GM21825 (cell line): ENCODE results near the gene PIGBOS1.
"Not testable (repeated sequence)": the region's sequence is repeated elsewhere in the genome, so short reads cannot be mapped to it uniquely, and the experiment has no call there.

ENCODE experiments used
- ATAC-seq: cut with Tn5 transposase; IDR thresholded peaks from one replicate; pipeline ENCODE4 v1.9.1; 2021; ENCODE audit warnings: mild to moderate bottlenecking, moderate library complexity; ENCODE audit not compliant: unreplicated experiment

PIGBOS1 gene

DNA sequence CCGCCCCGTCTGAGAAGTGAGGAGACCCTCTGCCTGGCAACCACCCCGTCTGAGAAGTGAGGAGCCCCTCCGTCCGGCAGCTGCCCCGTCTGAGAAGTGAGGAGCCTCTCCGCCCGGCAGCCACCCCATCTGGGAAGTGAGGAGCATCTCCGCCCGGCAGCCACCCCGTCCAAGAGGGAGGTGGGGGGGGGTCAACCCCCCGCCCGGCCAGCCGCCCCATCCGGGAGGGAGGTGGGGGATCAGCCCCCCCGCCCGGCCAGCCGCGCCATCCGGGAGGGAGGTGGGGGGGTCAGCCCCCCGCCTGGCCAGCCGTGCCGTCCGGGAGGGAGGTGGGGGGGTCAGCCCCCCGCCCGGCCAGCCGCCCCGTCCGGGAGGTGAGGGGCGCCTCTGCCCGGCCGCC is 16.1 kb downstream of the PIGBOS1 start:
- ATAC-seq = not testable (repeated sequence)

DNA sequence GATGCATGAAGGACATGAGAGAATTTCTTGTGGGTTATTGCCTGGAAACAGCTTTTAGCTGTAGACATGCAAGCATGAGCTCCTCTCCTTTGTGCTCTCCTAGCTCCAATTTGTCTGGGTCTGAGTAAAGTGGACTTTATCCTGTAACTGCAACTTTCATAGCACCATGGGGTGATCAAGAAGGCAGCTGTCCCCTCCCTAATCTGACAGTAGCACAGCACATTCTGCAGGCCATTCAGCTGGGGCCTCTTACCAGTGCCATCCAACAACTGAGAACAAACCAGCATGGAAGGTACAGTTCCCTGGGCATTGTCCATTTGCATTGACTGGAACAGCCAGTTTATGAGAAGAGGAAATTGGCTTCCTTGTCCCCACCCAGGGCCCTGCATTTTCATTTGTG is 21.6 kb downstream of the PIGBOS1 start:
- no peak for ATAC-seq

DNA sequence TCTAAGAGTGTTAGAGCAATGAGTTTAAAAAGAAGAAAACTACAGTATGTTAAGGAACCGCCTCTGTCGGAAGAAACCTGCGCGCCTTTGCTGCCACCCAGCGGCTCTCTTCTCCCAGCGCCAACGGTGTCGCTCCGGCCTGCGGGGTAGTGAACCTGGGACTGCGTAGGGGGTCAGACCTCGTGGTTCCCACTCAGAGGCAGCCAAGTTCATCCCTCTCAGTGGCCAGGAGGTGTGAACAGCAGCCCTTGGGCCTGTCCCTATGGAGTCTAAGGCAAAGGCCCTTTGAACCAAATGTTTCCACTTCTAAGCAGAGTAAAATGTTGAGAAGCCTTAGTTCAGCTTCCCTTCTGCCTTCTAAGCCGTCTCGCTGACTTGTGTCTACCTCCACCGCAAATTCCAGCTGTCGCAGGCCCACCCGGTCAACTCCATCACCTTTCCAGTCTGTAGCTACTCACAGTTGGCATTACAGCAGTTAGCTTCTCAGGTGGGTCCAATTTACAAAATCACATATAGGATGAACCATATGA is 28.3 kb downstream of the PIGBOS1 start:
- ATAC-seq = peak; percentile 70

DNA sequence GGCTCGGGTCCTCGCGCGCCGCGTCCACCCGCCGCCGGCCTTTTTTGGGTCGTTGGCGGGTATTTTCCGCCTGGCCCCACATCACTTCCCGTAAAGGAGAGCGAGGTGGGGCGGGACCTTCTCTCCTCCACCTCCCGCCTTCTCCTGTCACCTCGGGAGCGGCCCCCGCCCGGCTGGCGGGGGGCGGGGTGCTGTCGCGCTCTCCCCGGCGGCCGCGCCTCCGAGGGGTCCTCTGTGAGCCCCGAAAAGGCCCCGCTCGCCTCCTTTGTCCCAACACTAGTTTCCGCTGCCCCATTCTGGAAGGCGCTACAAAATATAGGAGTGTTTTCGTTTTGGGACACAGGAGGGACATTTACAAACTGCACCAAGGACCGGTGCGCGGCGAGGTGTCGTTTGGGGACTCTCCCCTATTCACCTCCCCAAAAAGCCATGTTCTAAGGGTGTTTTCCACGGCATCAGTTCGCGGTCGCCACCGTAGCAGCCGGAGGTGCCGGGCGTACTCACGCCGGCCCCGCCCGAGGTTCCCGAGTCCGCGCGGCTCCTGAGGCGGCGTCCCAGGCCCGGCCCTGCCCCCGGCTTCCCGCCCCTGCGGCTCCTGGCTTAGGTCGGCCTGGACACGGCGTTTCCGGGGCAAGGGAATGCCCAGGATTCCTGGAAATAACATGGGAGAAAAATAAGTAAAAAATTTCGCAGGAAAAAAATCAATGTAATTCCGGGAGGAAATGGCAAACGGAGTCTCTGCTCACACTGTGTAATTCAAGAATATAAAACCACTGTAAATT is 29.0 kb downstream of the PIGBOS1 start, which contains the start of gene RAB27A:
Gene RAB27A, minus strand, starts transcription at position 68 of the 782 bp plus-strand sequence. CDS start 54,879 bp downstream, outside the sequence.
- peak; percentile 65 for ATAC-seq

DNA sequence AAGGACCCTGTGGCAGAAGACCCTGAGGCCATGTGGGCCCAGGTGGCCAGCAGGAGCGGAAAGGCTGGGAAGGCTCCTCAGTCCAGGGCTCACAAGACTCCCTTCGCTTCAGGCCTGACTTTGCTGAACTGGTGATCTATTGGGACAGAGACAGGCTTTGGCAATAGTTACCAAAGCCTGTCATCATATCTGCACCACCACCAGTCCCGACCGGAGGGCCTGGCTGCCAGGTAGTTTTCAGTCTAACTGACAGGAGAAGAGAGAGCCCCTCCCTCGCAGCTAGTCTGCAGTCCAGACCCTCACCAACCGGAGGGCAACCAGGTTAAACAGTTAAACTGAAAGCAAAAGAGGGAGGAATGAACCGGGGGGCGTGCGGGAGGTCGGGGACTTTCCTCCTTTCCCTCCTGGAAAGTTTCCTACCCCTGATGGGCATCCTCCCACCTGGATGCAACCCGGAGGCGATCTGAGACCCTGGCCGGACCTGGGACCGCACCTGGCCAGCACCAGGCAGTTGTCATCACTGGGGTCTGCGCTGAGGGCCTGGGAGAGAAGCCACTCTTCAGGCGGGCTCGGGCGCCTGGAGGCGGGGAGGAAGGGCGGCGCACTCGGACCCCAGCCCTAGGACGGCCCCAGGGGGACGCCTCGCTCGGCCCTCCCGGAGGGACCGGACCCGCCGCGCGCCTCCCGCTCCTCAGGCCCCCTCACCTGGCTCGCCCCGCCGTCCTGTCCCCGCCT is 29.7 kb downstream of the PIGBOS1 start:
- peak; percentile 34 for ATAC-seq

DNA sequence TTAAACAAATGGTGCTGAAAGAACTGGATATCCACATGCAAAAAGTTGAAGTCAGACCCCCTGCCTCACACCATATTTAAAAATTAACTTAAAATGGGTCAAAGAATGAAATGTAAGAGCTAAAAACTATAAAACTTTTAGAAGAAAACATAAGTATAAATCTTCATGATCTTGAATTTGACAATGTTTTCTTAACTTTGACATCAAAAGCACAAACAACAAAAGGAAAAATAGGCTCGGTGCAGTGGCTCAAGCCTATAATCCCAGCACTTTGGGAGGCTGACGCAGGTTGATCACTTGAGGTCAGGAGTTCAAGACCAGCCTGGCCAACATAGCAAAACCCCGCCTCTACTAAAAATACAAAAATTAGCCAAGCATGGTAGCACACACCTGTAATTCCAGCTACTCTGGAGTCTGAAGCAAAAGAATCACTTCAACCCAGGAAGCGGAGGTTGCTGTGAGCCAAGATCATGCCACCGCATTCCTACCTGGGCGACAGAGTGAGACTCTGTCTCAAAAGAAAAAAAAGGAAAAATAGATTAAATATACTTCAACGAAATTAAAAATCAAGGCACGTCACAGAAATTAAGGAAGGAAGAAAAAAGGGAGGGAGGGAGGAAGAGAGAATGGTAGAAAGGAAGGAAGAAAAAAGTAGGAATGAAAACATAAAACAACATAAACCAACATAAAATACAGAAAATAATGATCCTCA is 30.8 kb downstream of the PIGBOS1 start:
- no peak for ATAC-seq

DNA sequence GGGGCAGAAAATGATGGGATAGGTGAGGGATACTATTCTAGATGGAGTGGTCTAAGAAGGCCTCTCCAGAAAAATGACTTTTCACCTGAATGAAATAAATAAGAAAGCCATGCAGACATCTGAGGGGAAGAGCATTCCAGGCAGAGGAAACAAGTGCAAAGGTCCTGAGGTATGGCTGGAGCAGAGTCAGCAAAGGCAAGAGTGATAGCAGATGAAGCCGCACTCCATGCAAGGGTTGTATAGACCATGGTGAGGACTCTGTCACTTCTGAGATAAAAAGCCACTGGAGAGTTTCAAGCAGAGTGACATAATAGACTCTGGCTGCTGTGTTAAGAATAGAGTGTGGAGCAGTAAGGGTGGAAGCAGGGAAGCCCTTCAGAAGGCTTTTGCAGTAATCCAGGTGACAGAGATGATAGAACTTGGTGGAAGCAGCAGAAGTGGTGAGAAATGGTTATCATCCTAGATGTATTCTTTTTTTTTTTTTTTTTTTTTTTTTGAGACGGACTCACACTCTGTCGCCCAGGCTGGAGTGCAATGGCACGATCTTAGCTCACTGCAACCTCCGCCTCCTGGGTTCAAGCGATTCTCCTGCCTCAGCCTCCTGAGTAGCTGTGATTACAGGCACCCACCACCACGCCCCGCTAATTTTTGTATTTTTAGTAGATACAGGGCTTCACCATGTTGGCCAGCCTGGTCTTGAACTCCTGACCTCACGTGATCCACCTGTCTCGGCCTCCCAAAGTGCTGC is 32.3 kb downstream of the PIGBOS1 start:
- ATAC-seq = not testable (repeated sequence)

DNA sequence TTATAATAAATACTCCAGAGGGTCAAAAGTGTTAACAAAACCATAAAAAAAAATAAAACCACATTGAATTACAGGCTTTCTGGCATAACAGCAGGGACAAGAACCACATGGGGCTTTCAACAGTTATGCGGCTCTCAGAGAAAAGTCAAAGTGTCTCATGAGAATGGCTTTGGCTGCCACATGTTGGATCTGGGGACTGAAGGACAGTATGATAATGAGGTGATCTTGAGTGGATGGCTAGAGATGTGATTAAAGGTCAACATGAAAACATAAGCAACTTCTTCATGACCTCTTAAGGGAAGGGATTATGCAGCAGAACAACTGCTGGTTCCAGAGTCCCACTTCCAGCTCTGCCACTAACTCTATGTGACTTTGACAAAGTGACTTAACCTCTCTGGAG is 34.5 kb downstream of the PIGBOS1 start:
- ATAC-seq = no peak

DNA sequence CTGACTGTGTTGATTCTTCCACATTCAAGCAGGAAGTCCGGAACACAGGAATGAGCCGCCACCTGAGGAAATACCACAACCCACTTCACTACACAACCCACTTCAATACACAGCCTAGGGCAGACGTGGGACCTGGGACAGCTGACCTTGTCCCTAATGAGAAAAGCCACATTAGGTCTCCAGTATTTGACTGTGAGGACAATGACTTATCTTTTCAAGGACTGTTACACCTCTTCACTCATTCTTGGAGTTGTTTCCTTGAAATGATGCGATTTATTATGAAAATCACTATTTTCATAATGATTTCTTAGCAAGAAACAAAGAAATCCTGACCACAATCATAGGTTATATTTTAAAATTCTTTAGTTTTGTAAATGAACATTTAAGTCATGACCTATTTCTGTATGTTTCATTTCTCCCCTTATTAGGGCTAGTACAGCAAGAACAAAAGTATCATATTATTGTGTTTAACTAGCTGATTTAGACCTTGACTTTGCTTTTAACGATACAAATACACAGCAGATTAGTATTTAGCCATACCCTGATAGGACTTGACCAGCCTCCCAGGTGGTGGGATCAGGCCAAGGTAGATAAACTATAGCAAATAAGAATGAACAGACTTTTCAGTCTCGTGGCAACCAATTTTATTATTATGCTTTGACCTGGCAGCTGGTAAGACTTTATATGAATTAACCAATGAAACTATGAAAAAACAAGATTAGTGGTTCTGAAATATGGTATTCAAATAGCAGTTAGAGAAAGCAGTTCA is 35.4 kb downstream of the PIGBOS1 start:
- ATAC-seq = no peak

DNA sequence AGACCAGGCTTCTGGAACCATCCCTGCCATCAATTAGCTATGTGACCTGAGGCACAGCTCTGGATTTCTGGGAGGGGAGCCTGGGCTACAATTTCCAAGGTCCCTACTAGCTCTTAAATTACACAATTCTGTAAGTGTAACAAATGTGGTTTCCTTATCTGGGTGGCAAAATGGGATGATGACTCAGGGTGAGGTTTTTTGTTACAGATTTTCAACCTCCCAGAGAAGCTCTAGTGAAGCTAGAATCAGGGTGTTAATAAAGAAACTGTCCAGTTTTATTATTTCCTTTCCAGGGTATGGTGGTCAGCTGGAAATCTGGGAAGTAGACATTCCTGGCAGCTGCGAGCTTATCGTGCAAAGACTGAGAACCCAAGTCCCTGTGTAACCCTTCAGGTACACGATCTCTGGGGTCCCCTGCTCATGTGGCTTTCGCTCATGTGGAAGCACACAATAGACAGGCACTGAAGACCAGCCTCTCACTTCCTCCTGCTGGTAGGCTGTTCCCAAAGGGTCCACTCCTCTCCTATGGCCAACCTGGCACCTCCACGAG is 36.6 kb downstream of the PIGBOS1 start:
- no peak for ATAC-seq

DNA sequence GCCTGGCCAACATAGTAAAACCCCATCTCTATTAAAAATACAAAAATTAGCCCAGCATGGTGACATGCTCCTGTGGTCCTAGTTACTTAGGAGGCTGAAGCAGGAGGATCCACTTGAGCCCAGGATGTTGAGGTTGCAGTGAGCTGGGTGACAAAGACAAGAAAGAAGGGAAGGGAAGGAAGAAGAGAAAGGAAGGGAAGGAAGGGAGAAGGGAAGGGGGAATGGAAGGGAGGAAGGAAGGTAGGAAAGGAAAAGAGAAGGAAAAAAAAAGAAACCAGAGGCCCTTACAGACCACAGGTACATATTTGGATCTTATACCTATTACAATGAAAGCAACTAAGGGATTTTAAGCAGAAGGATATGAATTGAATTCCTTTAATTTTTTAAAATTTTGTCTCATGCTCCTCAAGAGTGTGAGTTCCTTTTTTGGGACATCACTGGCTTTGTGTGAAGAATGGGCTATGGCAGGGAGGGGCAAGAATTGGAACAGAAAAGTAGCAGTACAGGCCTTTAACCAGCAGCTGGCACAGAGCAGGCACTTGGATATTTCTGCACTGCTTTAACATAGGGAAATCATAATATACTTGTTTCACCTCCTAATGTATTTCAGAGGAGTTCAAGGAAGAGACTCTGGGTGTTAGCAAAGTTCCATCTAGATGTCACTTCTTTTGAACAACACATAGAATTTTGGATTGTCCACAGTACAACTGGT is 37.2 kb downstream of the PIGBOS1 start:
- no peak for ATAC-seq

DNA sequence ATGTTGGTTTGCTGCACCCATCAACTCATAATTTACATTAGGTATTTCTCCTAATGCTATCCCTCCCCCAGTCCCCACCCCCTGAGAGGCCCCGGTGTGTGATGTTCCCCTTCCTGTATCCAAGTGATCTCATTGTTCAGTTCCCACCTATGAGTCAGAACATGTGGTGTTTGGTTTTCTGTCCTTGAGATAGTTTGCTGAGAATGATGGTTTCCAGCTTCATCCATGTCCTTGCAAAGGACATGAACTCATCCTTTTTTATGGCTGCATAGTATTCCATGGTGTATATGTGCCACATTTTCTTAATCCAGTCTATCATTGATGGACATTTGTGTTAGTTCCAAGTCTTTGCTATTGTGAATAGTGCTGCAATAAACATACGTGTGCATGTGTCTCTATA is 38.3 kb downstream of the PIGBOS1 start:
- ATAC-seq = not testable (repeated sequence)

DNA sequence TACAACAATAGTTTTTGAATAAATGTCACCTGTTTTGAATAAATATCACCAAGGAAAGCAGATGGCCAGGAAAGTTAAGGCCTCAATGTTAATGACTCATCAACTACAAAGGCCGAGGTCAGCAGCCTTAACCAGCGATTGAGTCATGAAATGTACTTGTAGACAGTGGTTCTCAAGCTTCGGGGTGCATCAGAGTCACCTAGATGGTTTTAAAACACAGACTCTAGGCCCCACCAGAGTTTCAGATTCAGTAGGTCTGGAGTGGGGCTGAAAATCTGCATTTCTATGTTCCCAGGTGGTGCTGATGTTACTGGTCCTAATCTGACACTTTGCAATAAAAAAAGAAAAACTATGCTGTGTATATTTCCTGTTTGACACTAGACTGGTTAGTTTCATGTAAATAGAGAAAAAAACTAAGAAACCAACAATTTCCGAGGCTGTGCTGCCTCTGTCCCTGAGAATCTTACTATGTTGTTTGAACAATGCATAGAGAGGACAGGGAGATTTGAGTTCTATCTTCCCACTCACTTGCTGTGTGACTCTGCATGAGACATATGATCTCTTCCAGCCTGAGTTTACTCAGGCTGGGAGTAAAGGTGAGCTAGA is 39.1 kb downstream of the PIGBOS1 start:
- ATAC-seq = peak; percentile 83

DNA sequence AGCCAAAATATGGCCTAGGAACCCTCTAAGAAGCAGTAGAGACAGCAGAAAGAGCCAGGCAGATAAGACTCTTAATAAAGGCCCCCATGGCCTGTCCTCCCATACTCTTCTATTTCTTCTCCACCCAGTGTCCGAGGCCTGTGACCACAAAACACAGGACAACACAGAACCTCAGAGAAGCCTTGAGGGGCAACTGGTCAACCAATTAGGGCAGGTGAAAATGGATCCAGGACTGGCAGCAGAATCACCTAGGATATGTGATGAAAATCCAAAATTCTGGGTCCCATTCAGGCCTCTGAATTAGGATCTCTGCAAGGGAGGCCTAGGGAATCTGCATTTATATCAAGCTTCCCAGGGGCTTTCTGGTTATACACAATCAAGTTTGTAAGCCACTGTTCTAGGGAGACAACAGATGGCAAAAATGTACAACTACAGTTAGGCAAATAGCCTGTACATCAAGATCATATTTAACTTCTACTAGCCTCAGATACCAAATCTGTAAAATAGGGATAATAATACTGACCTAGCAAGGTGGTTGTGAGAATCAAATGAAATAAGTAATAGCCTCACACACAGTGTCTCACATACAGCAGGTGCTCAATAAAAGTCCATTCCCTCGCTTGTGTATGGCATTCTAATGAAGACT is 39.7 kb downstream of the PIGBOS1 start:
- no peak for ATAC-seq

DNA sequence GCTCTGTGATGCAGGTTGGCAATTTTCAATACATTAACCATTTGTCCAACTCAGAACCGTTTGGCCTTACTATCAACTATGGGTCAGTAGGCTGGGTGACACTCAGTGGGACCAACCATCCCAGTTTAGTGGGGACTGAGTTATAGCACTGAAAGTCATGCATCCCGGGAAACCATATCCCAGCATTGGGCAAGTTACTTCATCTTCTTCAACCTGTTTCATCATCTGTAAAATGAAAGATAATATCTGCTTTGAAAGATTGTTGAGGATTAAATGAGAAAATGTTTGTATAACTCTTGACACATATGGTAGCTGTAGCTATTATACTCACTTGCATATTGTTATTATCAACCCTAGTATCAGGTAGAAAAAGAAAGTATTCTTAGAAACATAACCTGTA is 41.2 kb downstream of the PIGBOS1 start:
- ATAC-seq = no peak

DNA sequence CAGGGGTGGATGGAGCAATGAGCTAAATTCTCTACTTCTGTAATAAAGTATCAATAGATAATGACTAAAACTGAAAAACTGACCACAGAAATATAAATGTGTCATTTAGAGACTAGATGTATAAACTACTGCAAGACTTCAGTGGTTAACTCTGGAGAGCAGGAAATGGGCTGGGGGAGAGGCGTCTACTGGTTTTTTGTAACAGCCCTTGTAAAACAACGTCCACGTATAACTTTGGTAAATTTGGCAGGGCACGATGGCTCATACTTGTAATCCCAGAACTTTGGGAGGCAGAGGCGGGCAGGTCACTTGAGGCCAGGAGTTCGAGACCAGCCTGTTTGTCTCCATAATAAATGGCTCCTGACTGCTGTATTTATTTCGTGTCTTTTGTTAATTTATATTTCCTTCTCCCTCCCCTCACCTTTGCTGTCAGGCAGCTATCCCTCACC is 41.8 kb downstream of the PIGBOS1 start:
- peak; percentile 49 for ATAC-seq

DNA sequence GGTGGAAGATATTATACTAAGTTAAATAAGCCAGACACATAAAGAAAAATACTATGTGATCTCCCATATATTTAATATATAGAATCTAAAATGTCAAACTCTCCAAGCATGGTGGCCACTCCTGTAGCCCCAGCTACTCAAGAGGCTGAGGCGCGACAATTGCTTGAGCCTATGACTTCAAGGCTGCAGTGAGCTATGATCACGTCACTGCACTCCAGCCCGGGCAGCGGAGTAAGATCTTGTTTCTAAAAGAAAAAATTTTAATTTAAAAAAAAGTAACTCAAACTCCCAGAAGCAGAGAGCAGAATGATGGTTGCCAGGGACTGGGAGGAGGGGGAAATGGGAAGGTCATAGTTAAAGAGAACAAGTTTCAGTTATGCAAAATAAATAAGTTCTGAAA is 42.6 kb downstream of the PIGBOS1 start:
- ATAC-seq = no peak

DNA sequence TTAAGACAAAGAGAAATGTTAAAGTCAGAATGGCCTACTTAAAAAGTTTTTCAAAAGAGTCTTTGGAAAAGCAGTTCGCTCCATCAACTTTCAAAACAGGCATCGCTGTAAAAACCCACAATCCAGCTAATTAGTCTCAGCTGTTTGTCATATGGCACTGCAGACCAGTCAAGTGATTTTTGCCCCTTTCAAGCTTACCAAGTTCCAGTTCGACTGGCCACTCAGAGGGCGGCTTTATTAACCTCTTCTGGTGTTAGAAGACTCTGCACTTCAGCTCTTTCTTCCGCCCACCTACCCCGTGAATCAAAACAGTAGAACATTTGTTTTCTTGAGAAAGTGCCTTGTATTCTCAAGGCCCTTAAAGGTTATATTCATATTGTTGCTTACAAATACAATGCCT is 48.6 kb downstream of the PIGBOS1 start:
- no peak for ATAC-seq
